ENCODE results near the gene ISLR.
"Not testable (repeated sequence)": the region's sequence is repeated elsewhere in the genome, so short reads cannot be mapped to it uniquely, and the experiment has no call there.

Gene ISLR

GRCh38 chr15:74159773-74160172 lies 13.7 kb upstream of the ISLR start:
- CTCF ChIA-PET: interaction anchor here (1.2 to 1.6 kb wide), 2 partner anchors 16 to 32 kb away, joined by 3 to 5 read pairs; no protein-coding TSS in a partner anchor

GRCh38 chr15:74160390-74160789 lies 13.1 kb upstream of the ISLR start:
- CTCF ChIA-PET: interaction anchor here (1.2 to 1.6 kb wide), 2 partner anchors 16 to 32 kb away, joined by 3 to 5 read pairs; no protein-coding TSS in a partner anchor
- POLR2A ChIA-PET; DNase-seq (ENCODE audit: extremely low spot score): not testable (repeated sequence)

More at GRCh38 chr15:74159773-74160172, 13.7 kb upstream of the ISLR start:
- POLR2A ChIA-PET: no interaction called here
- TF ChIP-seq CTCF (IDR thresholded peaks at IDR 0.05; ENCODE audit: control extremely low read depth, extremely low read depth, low read depth, missing control alignments): no peak
- DNase-seq (ENCODE audit: extremely low spot score): no peak

GRCh38 chr15:74162195-74162536 lies 11.3 kb upstream of the ISLR start:
- POLR2A ChIA-PET: interaction anchor here (0.6 kb wide), 1 partner anchor 17 kb away, joined by 8 read pairs; no protein-coding TSS in a partner anchor
- DNase-seq (ENCODE audit: extremely low spot score): not testable (repeated sequence)
- CTCF ChIA-PET: interaction anchor here (1.0 to 1.4 kb wide), 2 partner anchors 18 to 34 kb away, joined by 3 to 4 read pairs; no protein-coding TSS in a partner anchor

GRCh38 chr15:74165461-74165860 lies 8.0 kb upstream of the ISLR start:
- ChIA-PET CTCF (interaction anchor here (1.3 kb wide), 1 partner anchor 10 kb away, joined by 5 read pairs; no protein-coding TSS in a partner anchor), POLR2A (no interaction called here)
- no peak for TF ChIP-seq CTCF (IDR thresholded peaks at IDR 0.05; ENCODE audit: control extremely low read depth, extremely low read depth, low read depth, missing control alignments)
- DNase-seq (ENCODE audit: extremely low spot score): no peak

- POLR2A ChIA-PET: no interaction called here
- DNase-seq (ENCODE audit: extremely low spot score): no peak
- CTCF ChIA-PET: interaction anchor here (2.3 kb wide), 1 partner anchor 12 kb away, joined by 6 read pairs; no protein-coding TSS in a partner anchor
- no peak for TF ChIP-seq CTCF (IDR thresholded peaks at IDR 0.05; ENCODE audit: control extremely low read depth, extremely low read depth, low read depth, missing control alignments)
These were observed 5.6 kb upstream of the ISLR start for GRCh38 chr15:74167891-74168331.

GRCh38 chr15:74168711-74169126 lies 4.8 kb upstream of the ISLR start:
- DNase-seq (ENCODE audit: extremely low spot score): no peak
- TF ChIP-seq CTCF (IDR thresholded peaks at IDR 0.05; ENCODE audit: control extremely low read depth, extremely low read depth, low read depth, missing control alignments): no peak
- ChIA-PET POLR2A (no interaction called here), CTCF (interaction anchor here (2.3 kb wide), 1 partner anchor 12 kb away, joined by 6 read pairs; no protein-coding TSS in a partner anchor)

GRCh38 chr15:74170071-74170844 lies 3.3 kb upstream of the ISLR start:
- TF ChIP-seq CTCF (IDR thresholded peaks at IDR 0.05; ENCODE audit: control extremely low read depth, extremely low read depth, low read depth, missing control alignments): no peak
- no peak for DNase-seq (ENCODE audit: extremely low spot score)
- POLR2A ChIA-PET: no interaction called here
- CTCF ChIA-PET: no interaction called here

All from GM10248 (cell line).